ENCODE data around the gene CADPS. TPM values are rescaled to one million over a fixed set of nuclear protein-coding genes. Genes with fewer than 3 reads are reported as not detected.

Gene CADPS
- polyA plus RNA-seq: 17.8 TPM
- long read RNA-seq, donor 1: 0 reads
- long read RNA-seq, donor 2: 0 reads
- long read RNA-seq, donor 3: 0 reads
- long read RNA-seq, donor 4: 0 reads
- long read RNA-seq, donor 5, partial matches to known transcripts: 5 of 6 reads
- long read RNA-seq, donor 5, other reads (novel, unspliced or antisense): 0 of 6 reads
- long read RNA-seq, donor 6, partial matches to known transcripts: 5 of 5 reads
- long read RNA-seq, donor 6, other reads (novel, unspliced or antisense): 0 of 5 reads
- long read RNA-seq, donor 7, full-length matches to known transcripts: 1 of 6 reads
- long read RNA-seq, donor 7, partial matches to known transcripts: 5 of 6 reads
- long read RNA-seq, donor 7, other reads (novel, unspliced or antisense): 0 of 6 reads
- long read RNA-seq, donor 8, partial matches to known transcripts: 0 of 1 reads
- long read RNA-seq, donor 8, other reads (novel, unspliced or antisense): 0 of 1 reads
- long read RNA-seq, donor 9: 0 reads
- long read RNA-seq, donor 10: 0 reads
- long read RNA-seq, donor 11, partial matches to known transcripts: 0 of 1 reads
- long read RNA-seq, donor 11, other reads (novel, unspliced or antisense): 0 of 1 reads

GRCh38 chr3:62874711-62875557, at the start of gene CADPS:
TSS of gene CADPS (minus strand) at chr3:62875416. CDS start at chr3:62875029, 387 bp downstream.
- peak within 1 kb of the TSS; percentile 29 for H3K27ac ChIP-seq (ENCODE audit: low read length)
- DNase-seq: peak in 1 of 2 donors; percentile 15

GRCh38 chr3:62923066-62923465, 47.9 kb upstream of the CADPS start:
- WGBS (ENCODE audit: insufficient coverage, low lambda C conversion rate): no CpG with 5 or more reads among the region's 2 CpGs
- DNase-seq: peak; percentile 50 to 82
- Histone ChIP-seq H3K9me3 (ENCODE audit: control insufficient read depth, low read depth, low read length) (no peaks in the 10 kb centered on the region), H3K36me3 (ENCODE audit: control insufficient read depth, insufficient read depth, low read length) (no peaks in the 10 kb centered on the region), H3K4me1 (ENCODE audit: control insufficient read depth, insufficient read depth, low read length) (peaks cover 8% of the 10 kb centered on the region), H3K27ac (ENCODE audit: low read length) (no peak overlapping the region), H3K27me3 (ENCODE audit: control insufficient read depth, insufficient read depth, low read length) (no peaks in the 10 kb centered on the region), H3K4me3 (ENCODE audit: low read length) (no peak overlapping the region)

More at GRCh38 chr3:62874711-62875557, at the start of gene CADPS:
- Histone ChIP-seq H3K9me3 (ENCODE audit: control insufficient read depth, low read depth, low read length) (peaks cover 8% of the 10 kb centered on the region), H3K27me3 (ENCODE audit: control insufficient read depth, insufficient read depth, low read length) (peaks cover 49% of the 10 kb centered on the region), H3K4me3 (ENCODE audit: low read length) (peak within 1 kb of the TSS; percentile 33), H3K4me1 (ENCODE audit: control insufficient read depth, insufficient read depth, low read length) (peaks cover 5% of the 10 kb centered on the region), H3K36me3 (ENCODE audit: control insufficient read depth, insufficient read depth, low read length) (no peaks in the 10 kb centered on the region)
- WGBS (ENCODE audit: insufficient coverage, low lambda C conversion rate): 0% methylated on average over 9 of the region's 85 CpGs

- WGBS (ENCODE audit: insufficient coverage, low lambda C conversion rate): 100% methylated on average over 1 of the region's 2 CpGs
- Histone ChIP-seq H3K4me3 (ENCODE audit: low read length) (no peak overlapping the region), H3K9me3 (ENCODE audit: control insufficient read depth, low read depth, low read length) (no peaks in the 10 kb centered on the region), H3K27me3 (ENCODE audit: control insufficient read depth, insufficient read depth, low read length) (no peaks in the 10 kb centered on the region), H3K27ac (ENCODE audit: low read length) (no peak overlapping the region), H3K36me3 (ENCODE audit: control insufficient read depth, insufficient read depth, low read length) (no peaks in the 10 kb centered on the region), H3K4me1 (ENCODE audit: control insufficient read depth, insufficient read depth, low read length) (peaks cover 8% of the 10 kb centered on the region)
- no peak for DNase-seq
These were observed 47.1 kb upstream of the CADPS start for GRCh38 chr3:62922326-62922725.

- no peaks in the 10 kb centered on the region for H3K27me3 ChIP-seq (ENCODE audit: control insufficient read depth, insufficient read depth, low read length)
- peaks cover 8% of the 10 kb centered on the region for H3K4me1 ChIP-seq (ENCODE audit: control insufficient read depth, insufficient read depth, low read length)
- H3K27ac ChIP-seq (ENCODE audit: low read length): no peak overlapping the region
- H3K36me3 ChIP-seq (ENCODE audit: control insufficient read depth, insufficient read depth, low read length): no peaks in the 10 kb centered on the region
- no peak overlapping the region for H3K4me3 ChIP-seq (ENCODE audit: low read length)
- no peak for DNase-seq
- H3K9me3 ChIP-seq (ENCODE audit: control insufficient read depth, low read depth, low read length): no peaks in the 10 kb centered on the region
These were observed 45.2 kb upstream of the CADPS start for GRCh38 chr3:62920466-62920784.

GRCh38 chr3:62919784-62920465, 44.7 kb upstream of the CADPS start:
- H3K9me3 ChIP-seq (ENCODE audit: control insufficient read depth, low read depth, low read length): no peaks in the 10 kb centered on the region
- 88% methylated on average over 3 of the region's 7 CpGs for WGBS (ENCODE audit: insufficient coverage, low lambda C conversion rate)
- peaks cover 8% of the 10 kb centered on the region for H3K4me1 ChIP-seq (ENCODE audit: control insufficient read depth, insufficient read depth, low read length)
- no peak overlapping the region for H3K27ac ChIP-seq (ENCODE audit: low read length)
- no peak for DNase-seq
- no peaks in the 10 kb centered on the region for H3K36me3 ChIP-seq (ENCODE audit: control insufficient read depth, insufficient read depth, low read length)
- H3K4me3 ChIP-seq (ENCODE audit: low read length): no peak overlapping the region
- no peaks in the 10 kb centered on the region for H3K27me3 ChIP-seq (ENCODE audit: control insufficient read depth, insufficient read depth, low read length)

- no peaks in the 10 kb centered on the region for H3K27me3 ChIP-seq (ENCODE audit: control insufficient read depth, insufficient read depth, low read length)
These were observed 43.6 kb upstream of the CADPS start for GRCh38 chr3:62918777-62919176.

GRCh38 chr3:62918131-62918530, 42.9 kb upstream of the CADPS start:
- H3K9me3 ChIP-seq (ENCODE audit: control insufficient read depth, low read depth, low read length): no peaks in the 10 kb centered on the region
- no peak overlapping the region for H3K27ac ChIP-seq (ENCODE audit: low read length)
- H3K4me3 ChIP-seq (ENCODE audit: low read length): no peak overlapping the region
- no peaks in the 10 kb centered on the region for H3K36me3 ChIP-seq (ENCODE audit: control insufficient read depth, insufficient read depth, low read length)
- DNase-seq: peak in 1 of 2 donors; percentile 39
- 14% methylated on average over 1 of the region's 1 CpG for WGBS (ENCODE audit: insufficient coverage, low lambda C conversion rate)
- peaks cover 5% of the 10 kb centered on the region for H3K4me1 ChIP-seq (ENCODE audit: control insufficient read depth, insufficient read depth, low read length)
- no peaks in the 10 kb centered on the region for H3K27me3 ChIP-seq (ENCODE audit: control insufficient read depth, insufficient read depth, low read length)

More at GRCh38 chr3:62918777-62919176, 43.6 kb upstream of the CADPS start:
- no CpG with 5 or more reads among the region's 2 CpGs for WGBS (ENCODE audit: insufficient coverage, low lambda C conversion rate)
- H3K36me3 ChIP-seq (ENCODE audit: control insufficient read depth, insufficient read depth, low read length): no peaks in the 10 kb centered on the region
- peak; percentile 19 to 74 for DNase-seq
- H3K27ac ChIP-seq (ENCODE audit: low read length): no peak overlapping the region
- no peak overlapping the region for H3K4me3 ChIP-seq (ENCODE audit: low read length)
- no peaks in the 10 kb centered on the region for H3K9me3 ChIP-seq (ENCODE audit: control insufficient read depth, low read depth, low read length)
- H3K4me1 ChIP-seq (ENCODE audit: control insufficient read depth, insufficient read depth, low read length): peaks cover 8% of the 10 kb centered on the region

GRCh38 chr3:62911526-62911925, 36.3 kb upstream of the CADPS start:
- no peak for DNase-seq

GRCh38 chr3:62905331-62905730, 30.1 kb upstream of the CADPS start:
- no peaks in the 10 kb centered on the region for H3K9me3 ChIP-seq (ENCODE audit: control insufficient read depth, low read depth, low read length)
- no peak overlapping the region for H3K4me3 ChIP-seq (ENCODE audit: low read length)
- no peak overlapping the region for H3K27ac ChIP-seq (ENCODE audit: low read length)
- peaks cover 4% of the 10 kb centered on the region for H3K27me3 ChIP-seq (ENCODE audit: control insufficient read depth, insufficient read depth, low read length)
- no peak for DNase-seq
- no peaks in the 10 kb centered on the region for H3K36me3 ChIP-seq (ENCODE audit: control insufficient read depth, insufficient read depth, low read length)
- H3K4me1 ChIP-seq (ENCODE audit: control insufficient read depth, insufficient read depth, low read length): no peaks in the 10 kb centered on the region

More at GRCh38 chr3:62911526-62911925, 36.3 kb upstream of the CADPS start:
- Histone ChIP-seq H3K27ac (ENCODE audit: low read length) (no peak overlapping the region), H3K4me1 (ENCODE audit: control insufficient read depth, insufficient read depth, low read length) (no peaks in the 10 kb centered on the region), H3K9me3 (ENCODE audit: control insufficient read depth, low read depth, low read length) (no peaks in the 10 kb centered on the region), H3K4me3 (ENCODE audit: low read length) (no peak overlapping the region), H3K36me3 (ENCODE audit: control insufficient read depth, insufficient read depth, low read length) (no peaks in the 10 kb centered on the region), H3K27me3 (ENCODE audit: control insufficient read depth, insufficient read depth, low read length) (peaks cover 2% of the 10 kb centered on the region)
